K562 (cell line): ENCODE results near the gene C5orf24. TPM values are rescaled to one million over a fixed set of nuclear protein-coding genes. Genes with fewer than 3 reads are reported as not detected.
A peak's percentile ranks its signal among the peaks of the same experiment; 100 is the strongest.

Source experiments
- AFF1 ChIP-seq, 2 experiments: fragments of 450-650 bp; IDR thresholded peaks; 2 replicates each; pipeline ENCODE4 v1.6.1; 2018; ENCODE audit warnings: mild to moderate bottlenecking in 2 of 2, low read depth in 1 of 2; ENCODE audit not compliant: partially characterized antibody in 2 of 2
- ARID2 ChIP-seq: fragments of 450-650 bp; IDR thresholded peaks from 2 replicates; pipeline ENCODE4 v1.6.1; 2017; ENCODE audit warnings: antibody characterized with exemption, mild to moderate bottlenecking
- CBX1 ChIP-seq: sonication (generic); IDR thresholded peaks from 2 replicates; pipeline ENCODE4 v1.6.1; 2016; ENCODE audit warnings: antibody characterized with exemption, low read depth, mild to moderate bottlenecking
- EP300 ChIP-seq: IDR thresholded peaks from 2 replicates; pipeline ENCODE4 v1.6.1; 2012; ENCODE audit warnings: low read length, improper control_type of control experiment
- FOXK2 ChIP-seq, 2 experiments: fragments of 450-650 bp; IDR thresholded peaks in 1 of 2; conservative IDR thresholded peaks in 1 of 2; 2 replicates each; pipeline ENCODE4 v1.6.1; 2016; ENCODE audit warnings: low read depth in 2 of 2, mild to moderate bottlenecking in 1 of 2
- GMEB1 ChIP-seq: fragments of 250-450 bp; sonication (Bioruptor Pico); IDR thresholded peaks from 2 replicates; pipeline ENCODE4 v1.4.0; 2020; ENCODE audit warnings: mild to moderate bottlenecking
- HDAC8 ChIP-seq: fragments of 450-650 bp; IDR thresholded peaks from 2 replicates; pipeline ENCODE4 v1.6.1; 2016; ENCODE audit warnings: mild to moderate bottlenecking, missing genetic modification characterization, moderate library complexity, missing compliant biosample characterization
- HMBOX1 ChIP-seq: sonication (generic); IDR thresholded peaks from 2 replicates; pipeline ENCODE4 v1.6.1; 2016
- MED1 ChIP-seq: sonication (generic); formaldehyde crosslinking; IDR thresholded peaks from 2 replicates; pipeline ENCODE4 v1.8.1; 2023; ENCODE audit warnings: missing genetic modification reagents, borderline replicate concordance
- MEF2A ChIP-seq: IDR thresholded peaks from 2 replicates; pipeline ENCODE4 v1.6.1; 2011; ENCODE audit warnings: low read depth, mild to moderate bottlenecking, low read length, moderate library complexity; ENCODE audit not compliant: control insufficient read depth
- MTA3 ChIP-seq: fragments of 450-650 bp; formaldehyde crosslinking; IDR thresholded peaks from 2 replicates; pipeline ENCODE4 v1.6.1; 2017; ENCODE audit warnings: mild to moderate bottlenecking, borderline replicate concordance
- POLR2B ChIP-seq: fragments of 450-650 bp; IDR thresholded peaks from 2 replicates; pipeline ENCODE4 v1.6.1; 2018; ENCODE audit warnings: low read depth; ENCODE audit not compliant: partially characterized antibody
- RBFOX2 ChIP-seq: fragments of 200-400 bp; formaldehyde crosslinking; IDR thresholded peaks from 2 replicates; pipeline ENCODE4 v1.6.1; 2017; ENCODE audit warnings: low read depth, mild to moderate bottlenecking, low read length, moderate library complexity
- RFX1 ChIP-seq: fragments of 450-650 bp; IDR thresholded peaks from 2 replicates; pipeline ENCODE4 v1.6.1; 2016; ENCODE audit warnings: mild to moderate bottlenecking, moderate library complexity
- SIN3A ChIP-seq, 2 experiments: fragments of 150-350 bp in 1 of 2; IDR thresholded peaks; 2 replicates each; pipeline ENCODE4 v1.6.1; 2011 to 2016; ENCODE audit warnings: borderline replicate concordance in 2 of 2, low read depth in 2 of 2, low read length in 2 of 2, mild to moderate bottlenecking in 2 of 2, moderate library complexity in 2 of 2; ENCODE audit not compliant: control insufficient read depth in 1 of 2
- ZC3H4 ChIP-seq: sonication (generic); formaldehyde crosslinking; IDR thresholded peaks from 2 replicates; pipeline ENCODE4 v1.9.0; 2021; ENCODE audit warnings: missing genetic modification reagents, borderline replicate concordance
- ZNF583 ChIP-seq: fragments of 250-450 bp; sonication (Bioruptor Pico); IDR thresholded peaks from 2 replicates; pipeline ENCODE4 v1.4.0; 2020
- ZNF644 ChIP-seq: fragments of 200-800 bp; sonication (Bioruptor generic); IDR thresholded peaks from 2 replicates; pipeline ENCODE4 v1.6.1; 2016; ENCODE audit warnings: low read depth, missing genetic modification characterization, missing compliant biosample characterization
- polyA plus RNA-seq, 8 experiments: library from polyadenylated mRNA; depleted of rRNA in 4 of 8; stranded (reverse) in 5 of 8; unstranded in 3 of 8; fragments of >200 nt; fragmentation: Nextera tagmentation in 2 of 8; fragmentation: Illumina TruSeq in 1 of 8; extraction: Ambion mirVana in 2 of 8; extraction: Trizol in 1 of 8; gene quantifications; 2 replicates each; pipeline versions ENCODE4 v1.2.1 to v1.2.3, GENCODE V29; 2011 to 2014; ENCODE audit warnings: inconsistent platforms in 1 of 8, missing spikeins in 1 of 8
- total RNA-seq, 7 experiments: library from RNA; depleted of rRNA in 6 of 7; stranded (reverse); fragments of >200 nt in 6 of 7; fragmentation: Illumina TruSeq in 2 of 7; extraction: Trizol in 2 of 7; gene quantifications; 2 replicates each; pipeline versions ENCODE4 v1.2.1 to v1.2.3, GENCODE V29; 2011 to 2021; ENCODE audit warnings: low replicate concordance in 1 of 7
- TF ChIP-seq, protein P1 (sequence below): fragments of 450-650 bp; conservative IDR thresholded peaks from 2 replicates; pipeline ENCODE4 v1.6.1; 2016; ENCODE audit warnings: missing genetic modification characterization, low read depth, mild to moderate bottlenecking, control low read depth, missing compliant biosample characterization

The C5orf24 gene
- total and polyA plus RNA-seq, 9 of the 15 experiments (the other 6 are each of a cell fraction or from before 2014, with no cell fraction given), result 8.9 to 38.6 (median 28.4) TPM

DNA sequence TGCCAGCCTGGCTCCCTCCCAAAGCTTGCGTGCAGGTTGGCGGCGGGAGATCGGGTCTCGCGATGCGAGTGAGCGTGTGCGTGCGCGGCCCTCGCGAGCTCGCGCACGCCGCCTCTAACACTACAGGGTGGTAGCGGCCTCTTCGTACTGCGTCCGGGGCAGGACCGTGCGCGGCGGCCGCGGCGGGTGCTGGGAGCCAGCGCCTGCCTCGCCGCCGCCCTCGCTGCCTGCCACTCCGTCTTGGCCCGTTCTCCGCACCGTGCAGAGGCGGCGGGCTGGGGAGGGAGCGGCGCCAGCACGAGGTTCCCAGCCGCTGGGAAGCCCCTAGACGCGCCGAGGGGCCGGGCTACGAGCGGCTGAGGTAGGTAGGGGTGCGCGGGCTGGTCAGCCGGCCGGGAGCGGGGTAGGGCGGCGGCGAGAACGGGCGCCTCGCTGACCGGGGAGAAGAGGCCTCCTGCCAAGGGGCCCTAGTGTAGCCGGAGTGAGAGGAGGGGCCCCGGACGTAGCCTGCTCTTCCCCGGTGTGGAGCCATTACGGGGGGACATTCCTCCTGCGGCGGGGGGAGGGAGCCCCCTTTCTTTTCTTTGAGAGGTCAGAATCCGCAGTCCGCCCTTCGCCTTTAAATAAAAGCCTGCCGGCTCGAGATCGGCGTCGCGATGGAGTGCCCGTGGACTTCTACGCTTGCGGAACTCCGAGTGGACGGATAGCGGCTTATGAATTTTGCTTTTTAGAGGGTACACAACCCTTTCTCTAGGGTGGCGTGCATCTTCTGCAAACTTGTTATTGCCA is at the start of gene C5orf24 (continued):
- no peak for TF ChIP-seq AFF1 (IDR thresholded peaks at IDR 0.05; ENCODE audit: low read depth in 1 of 2, partially characterized antibody in 2 of 2)
- TF ChIP-seq SIN3A (IDR thresholded peaks at IDR 0.05; ENCODE audit: borderline replicate concordance in 2 of 2, control insufficient read depth in 1 of 2, low read depth in 2 of 2, low read length in 2 of 2), result peak in 1 of 2 experiments; percentile 38; a peak in 2 of 4 replicates
- peak; percentile 85; the same call in 1 of the 2 replicates for TF ChIP-seq MTA3
- TF ChIP-seq RFX1, result no peak
- TF ChIP-seq MED1 (CRISPR knock-in tag), result no peak
- TF ChIP-seq GMEB1 (CRISPR knock-in tag), result peak; percentile 98
- TF ChIP-seq RBFOX2, result peak; percentile 99
- no peak for TF ChIP-seq HMBOX1
- TF ChIP-seq, protein P1, sequence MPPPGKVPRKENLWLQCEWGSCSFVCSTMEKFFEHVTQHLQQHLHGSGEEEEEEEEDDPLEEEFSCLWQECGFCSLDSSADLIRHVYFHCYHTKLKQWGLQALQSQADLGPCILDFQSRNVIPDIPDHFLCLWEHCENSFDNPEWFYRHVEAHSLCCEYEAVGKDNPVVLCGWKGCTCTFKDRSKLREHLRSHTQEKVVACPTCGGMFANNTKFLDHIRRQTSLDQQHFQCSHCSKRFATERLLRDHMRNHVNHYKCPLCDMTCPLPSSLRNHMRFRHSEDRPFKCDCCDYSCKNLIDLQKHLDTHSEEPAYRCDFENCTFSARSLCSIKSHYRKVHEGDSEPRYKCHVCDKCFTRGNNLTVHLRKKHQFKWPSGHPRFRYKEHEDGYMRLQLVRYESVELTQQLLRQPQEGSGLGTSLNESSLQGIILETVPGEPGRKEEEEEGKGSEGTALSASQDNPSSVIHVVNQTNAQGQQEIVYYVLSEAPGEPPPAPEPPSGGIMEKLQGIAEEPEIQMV, result no peak
- no peak for TF ChIP-seq FOXK2 (conservative IDR thresholded peaks at IDR 0.05 in 1 of 2, IDR thresholded peaks at IDR 0.05 in 1 of 2; ENCODE audit: low read depth in 2 of 2)
- peak; percentile 54; the same call in 1 of the 2 replicates for TF ChIP-seq HDAC8
- TF ChIP-seq POLR2B, result peak; percentile 66
- no peak for TF ChIP-seq ARID2
- TF ChIP-seq EP300, result no peak
- TF ChIP-seq CBX1, result peak; percentile 87; the same call in 1 of the 2 replicates
- TF ChIP-seq ZC3H4, result no peak; the same call in 1 of the 2 replicates
- TF ChIP-seq MEF2A, result no peak
- no peak for TF ChIP-seq ZNF583 (CRISPR knock-in tag)
- peak; percentile 85 for TF ChIP-seq ZNF644
